ENCODE results near the gene PVALB. TPM values are rescaled to one million over a fixed set of nuclear protein-coding genes. Genes with fewer than 3 reads are reported as not detected.

Gene PVALB, protein sequence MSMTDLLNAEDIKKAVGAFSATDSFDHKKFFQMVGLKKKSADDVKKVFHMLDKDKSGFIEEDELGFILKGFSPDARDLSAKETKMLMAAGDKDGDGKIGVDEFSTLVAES
- not detected in 2 replicates for total RNA-seq

DNA sequence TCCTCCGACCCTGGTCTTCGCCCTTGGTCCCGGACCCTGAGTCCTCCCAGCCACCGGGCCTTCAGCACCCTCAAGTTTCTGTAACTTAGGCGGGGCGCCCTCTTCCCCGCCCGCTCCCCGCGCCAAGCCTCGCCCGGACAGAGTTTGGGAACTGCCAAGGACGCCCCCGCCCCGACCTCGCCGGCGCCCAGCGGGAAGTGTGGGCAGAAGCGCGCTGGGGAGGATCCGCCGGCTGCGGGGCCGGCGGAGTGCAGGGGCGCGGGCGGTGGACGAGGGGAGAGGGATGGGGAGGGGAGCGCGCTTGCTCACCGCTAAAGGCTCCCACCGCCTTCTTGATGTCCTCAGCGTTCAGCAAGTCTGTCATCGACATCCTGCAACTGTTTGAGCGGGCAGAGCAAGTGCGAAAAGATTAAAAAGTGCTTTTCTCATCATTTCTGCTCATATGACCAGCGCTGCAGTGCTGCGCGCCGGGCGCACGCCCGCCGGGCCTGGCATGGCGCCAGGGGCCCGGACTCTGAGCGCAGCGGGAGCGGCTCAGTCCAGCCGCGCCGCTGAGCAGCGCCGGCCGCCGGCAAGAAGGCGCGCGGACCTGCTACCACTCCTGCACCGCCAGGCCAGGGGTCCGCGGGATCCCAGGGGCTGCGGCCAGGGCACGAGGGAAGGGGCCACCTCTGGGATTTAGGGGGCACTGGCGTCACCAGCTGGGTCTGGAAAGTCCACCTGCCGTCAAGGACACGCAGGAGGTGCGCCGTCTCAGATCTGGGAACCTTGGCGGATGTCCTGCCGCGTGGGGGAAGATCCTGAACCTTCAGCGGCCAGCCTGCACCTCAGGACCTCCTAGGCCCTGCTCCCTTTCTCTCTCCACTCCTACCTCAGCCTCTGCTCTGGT lies at the start of gene PVALB:
PVALB (minus strand) TSS at position 400 of the 889 bp plus-strand sequence; CDS start at position 370, 30 bp downstream.
- no peaks in the 10 kb centered on the region for H3K9me3 ChIP-seq (ENCODE audit: low read depth, low read length)
- H2AFZ ChIP-seq (ENCODE audit: low read length), result no peak within 1 kb of the TSS
- H3K4me3 ChIP-seq (ENCODE audit: insufficient read depth, low read length), result no peak within 1 kb of the TSS
- peaks cover 89% of the 10 kb centered on the region for H3K27me3 ChIP-seq (ENCODE audit: insufficient read depth, low read length)
- DNase-seq (ENCODE audit: insufficient read length, low spot score, missing footprints), result peak; percentile 88
- no peaks in the 10 kb centered on the region for H3K4me1 ChIP-seq (ENCODE audit: insufficient read depth, low read length)
- no peak within 1 kb of the TSS for H3K4me2 ChIP-seq (ENCODE audit: insufficient read depth, low read length)
- H4K20me1 ChIP-seq (ENCODE audit: insufficient read depth, low read length), result no peaks in the 10 kb centered on the region
- no peak within 1 kb of the TSS for H3K27ac ChIP-seq (ENCODE audit: low read depth, low read length)
- TF ChIP-seq, protein P1, sequence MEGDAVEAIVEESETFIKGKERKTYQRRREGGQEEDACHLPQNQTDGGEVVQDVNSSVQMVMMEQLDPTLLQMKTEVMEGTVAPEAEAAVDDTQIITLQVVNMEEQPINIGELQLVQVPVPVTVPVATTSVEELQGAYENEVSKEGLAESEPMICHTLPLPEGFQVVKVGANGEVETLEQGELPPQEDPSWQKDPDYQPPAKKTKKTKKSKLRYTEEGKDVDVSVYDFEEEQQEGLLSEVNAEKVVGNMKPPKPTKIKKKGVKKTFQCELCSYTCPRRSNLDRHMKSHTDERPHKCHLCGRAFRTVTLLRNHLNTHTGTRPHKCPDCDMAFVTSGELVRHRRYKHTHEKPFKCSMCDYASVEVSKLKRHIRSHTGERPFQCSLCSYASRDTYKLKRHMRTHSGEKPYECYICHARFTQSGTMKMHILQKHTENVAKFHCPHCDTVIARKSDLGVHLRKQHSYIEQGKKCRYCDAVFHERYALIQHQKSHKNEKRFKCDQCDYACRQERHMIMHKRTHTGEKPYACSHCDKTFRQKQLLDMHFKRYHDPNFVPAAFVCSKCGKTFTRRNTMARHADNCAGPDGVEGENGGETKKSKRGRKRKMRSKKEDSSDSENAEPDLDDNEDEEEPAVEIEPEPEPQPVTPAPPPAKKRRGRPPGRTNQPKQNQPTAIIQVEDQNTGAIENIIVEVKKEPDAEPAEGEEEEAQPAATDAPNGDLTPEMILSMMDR (IDR thresholded peaks at IDR 0.05; ENCODE audit: extremely low read depth, low read depth, low read length), result no peak
- H3K79me2 ChIP-seq (ENCODE audit: insufficient read depth, low read length), result no peaks in the 10 kb centered on the region
- H3K36me3 ChIP-seq (ENCODE audit: insufficient read depth, low read length), result no peaks in the 10 kb centered on the region

DNA sequence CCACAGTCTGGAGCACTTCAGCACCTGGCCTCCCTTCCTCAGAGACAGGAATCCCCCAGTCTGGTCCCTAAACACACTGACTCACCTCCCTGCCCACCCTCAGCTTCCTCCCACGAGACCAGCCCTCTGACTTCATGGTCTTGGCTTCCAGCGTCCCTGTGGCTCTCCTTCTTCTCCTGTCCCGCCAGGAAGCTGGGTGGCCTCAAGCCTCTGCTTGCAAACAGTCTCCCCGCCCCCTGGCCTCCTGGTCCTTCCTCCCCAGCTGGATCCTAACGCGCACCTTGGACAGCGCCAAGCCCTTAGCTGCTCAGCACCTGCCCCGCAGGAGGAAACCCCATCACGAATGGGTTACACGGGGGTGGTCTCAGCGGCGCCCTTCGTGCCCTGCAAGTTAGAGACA lies 48.5 kb upstream of the PVALB start:
- Histone ChIP-seq H3K9me3 (ENCODE audit: low read depth, low read length) (no peaks in the 10 kb centered on the region), H3K79me2 (ENCODE audit: insufficient read depth, low read length) (no peaks in the 10 kb centered on the region), H3K4me2 (ENCODE audit: insufficient read depth, low read length) (no peak overlapping the region), H3K36me3 (ENCODE audit: insufficient read depth, low read length) (no peaks in the 10 kb centered on the region), H3K27ac (ENCODE audit: low read depth, low read length) (no peak overlapping the region), H3K27me3 (ENCODE audit: insufficient read depth, low read length) (peaks cover 12% of the 10 kb centered on the region), H3K4me3 (ENCODE audit: insufficient read depth, low read length) (no peak overlapping the region), H4K20me1 (ENCODE audit: insufficient read depth, low read length) (no peaks in the 10 kb centered on the region), H2AFZ (ENCODE audit: low read length) (no peak overlapping the region), H3K4me1 (ENCODE audit: insufficient read depth, low read length) (no peaks in the 10 kb centered on the region)
- DNase-seq (ENCODE audit: insufficient read length, low spot score, missing footprints), result peak; percentile 91
- TF ChIP-seq, protein P1 (IDR thresholded peaks at IDR 0.05; ENCODE audit: extremely low read depth, low read depth, low read length), result no peak

DNA sequence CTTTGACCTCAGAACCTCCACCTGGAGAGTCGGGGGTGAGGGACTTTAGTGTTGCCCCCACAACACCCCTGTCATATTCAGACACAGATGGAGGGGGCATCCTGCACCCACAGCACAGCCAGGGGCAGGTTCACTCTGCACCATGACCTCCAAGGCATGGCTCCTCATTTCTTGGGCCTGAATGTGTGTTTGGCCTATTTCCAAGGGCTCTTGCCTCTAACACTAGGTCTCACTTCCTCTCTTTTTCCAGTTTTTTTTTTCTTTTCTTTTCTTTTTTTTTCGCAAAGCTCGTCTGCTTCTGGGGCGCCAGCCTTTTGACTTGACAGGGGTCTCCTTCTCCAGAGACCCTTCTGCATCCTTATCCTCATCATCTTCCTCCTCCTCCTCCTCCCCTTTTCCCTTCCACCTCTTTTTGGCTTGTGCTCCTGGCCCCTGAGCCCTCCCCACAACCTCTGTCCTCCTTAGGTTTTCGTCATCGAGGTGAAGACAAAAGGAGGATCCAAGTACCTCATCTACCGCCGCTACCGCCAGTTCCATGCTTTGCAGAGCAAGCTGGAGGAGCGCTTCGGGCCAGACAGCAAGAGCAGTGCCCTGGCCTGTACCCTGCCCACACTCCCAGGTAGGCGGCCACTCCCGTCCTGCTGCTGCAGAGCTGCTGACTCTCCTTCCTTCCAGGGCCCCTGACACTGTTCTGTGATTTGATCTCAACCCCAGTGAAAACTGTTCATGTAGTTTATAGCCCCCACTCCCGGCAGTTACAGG lies 47.8 kb upstream of the PVALB start:
- H3K36me3 ChIP-seq (ENCODE audit: insufficient read depth, low read length), result no peaks in the 10 kb centered on the region
- TF ChIP-seq, protein P1 (IDR thresholded peaks at IDR 0.05; ENCODE audit: extremely low read depth, low read depth, low read length), result no peak
- no peak for DNase-seq (ENCODE audit: insufficient read length, low spot score, missing footprints)
- H3K9me3 ChIP-seq (ENCODE audit: low read depth, low read length), result no peaks in the 10 kb centered on the region
- peaks cover 12% of the 10 kb centered on the region for H3K27me3 ChIP-seq (ENCODE audit: insufficient read depth, low read length)
- no peak overlapping the region for H3K27ac ChIP-seq (ENCODE audit: low read depth, low read length)
- H2AFZ ChIP-seq (ENCODE audit: low read length), result no peak overlapping the region
- no peak overlapping the region for H3K4me2 ChIP-seq (ENCODE audit: insufficient read depth, low read length)
- no peaks in the 10 kb centered on the region for H3K79me2 ChIP-seq (ENCODE audit: insufficient read depth, low read length)
- H4K20me1 ChIP-seq (ENCODE audit: insufficient read depth, low read length), result no peaks in the 10 kb centered on the region
- no peak overlapping the region for H3K4me3 ChIP-seq (ENCODE audit: insufficient read depth, low read length)
- H3K4me1 ChIP-seq (ENCODE audit: insufficient read depth, low read length), result no peaks in the 10 kb centered on the region

Data from osteoblast (primary cell).